ENCODE measurements around the gene CEP68. TPM values are rescaled to one million over a fixed set of nuclear protein-coding genes. Genes with fewer than 3 reads are reported as not detected.

Gene CEP68
- total RNA-seq, 4 donors from 2014 or later: 19.8 to 34.1 (median 27.5) TPM

- Histone ChIP-seq H3K4me1 (no peaks in the 10 kb centered on the region), H3K36me3 (no peaks in the 10 kb centered on the region), H3K27me3 (no peaks in the 10 kb centered on the region), H3K27ac (no peak overlapping the region), H3K9me3 (no peaks in the 10 kb centered on the region), H3K4me3 (replicated peaks in 1 of 3) (no peak overlapping the region)
- no peak for TF ChIP-seq POLR2A (IDR thresholded peaks at IDR 0.05)
- TF ChIP-seq, protein P1, sequence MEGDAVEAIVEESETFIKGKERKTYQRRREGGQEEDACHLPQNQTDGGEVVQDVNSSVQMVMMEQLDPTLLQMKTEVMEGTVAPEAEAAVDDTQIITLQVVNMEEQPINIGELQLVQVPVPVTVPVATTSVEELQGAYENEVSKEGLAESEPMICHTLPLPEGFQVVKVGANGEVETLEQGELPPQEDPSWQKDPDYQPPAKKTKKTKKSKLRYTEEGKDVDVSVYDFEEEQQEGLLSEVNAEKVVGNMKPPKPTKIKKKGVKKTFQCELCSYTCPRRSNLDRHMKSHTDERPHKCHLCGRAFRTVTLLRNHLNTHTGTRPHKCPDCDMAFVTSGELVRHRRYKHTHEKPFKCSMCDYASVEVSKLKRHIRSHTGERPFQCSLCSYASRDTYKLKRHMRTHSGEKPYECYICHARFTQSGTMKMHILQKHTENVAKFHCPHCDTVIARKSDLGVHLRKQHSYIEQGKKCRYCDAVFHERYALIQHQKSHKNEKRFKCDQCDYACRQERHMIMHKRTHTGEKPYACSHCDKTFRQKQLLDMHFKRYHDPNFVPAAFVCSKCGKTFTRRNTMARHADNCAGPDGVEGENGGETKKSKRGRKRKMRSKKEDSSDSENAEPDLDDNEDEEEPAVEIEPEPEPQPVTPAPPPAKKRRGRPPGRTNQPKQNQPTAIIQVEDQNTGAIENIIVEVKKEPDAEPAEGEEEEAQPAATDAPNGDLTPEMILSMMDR (IDR thresholded peaks at IDR 0.05): no peak
- no peak for DNase-seq
- 94% methylated on average over 7 of the region's 7 CpGs for WGBS, 2 donors
- intact Hi-C loops (cut with DNase I): no loop called here
Observed at GRCh38 chr2:65044097-65044735, 12.0 kb upstream of the CEP68 start.

GRCh38 chr2:65045651-65046050, 10.6 kb upstream of the CEP68 start:
- Histone ChIP-seq H3K27me3 (no peaks in the 10 kb centered on the region), H3K9me3 (no peaks in the 10 kb centered on the region), H3K4me1 (no peaks in the 10 kb centered on the region), H3K4me3 (replicated peaks in 1 of 3) (no peak overlapping the region), H3K36me3 (no peaks in the 10 kb centered on the region), H3K27ac (no peak overlapping the region)
- WGBS, 2 donors: 61 to 68% methylated on average over 8 to 10 of the region's 10 CpGs
- peak in 1 of 2 donors; percentile 20 for DNase-seq
- intact Hi-C loops (cut with DNase I): no loop called here
- TF ChIP-seq POLR2A (IDR thresholded peaks at IDR 0.05): no peak
- TF ChIP-seq, protein P1 (IDR thresholded peaks at IDR 0.05): no peak

DNA sequence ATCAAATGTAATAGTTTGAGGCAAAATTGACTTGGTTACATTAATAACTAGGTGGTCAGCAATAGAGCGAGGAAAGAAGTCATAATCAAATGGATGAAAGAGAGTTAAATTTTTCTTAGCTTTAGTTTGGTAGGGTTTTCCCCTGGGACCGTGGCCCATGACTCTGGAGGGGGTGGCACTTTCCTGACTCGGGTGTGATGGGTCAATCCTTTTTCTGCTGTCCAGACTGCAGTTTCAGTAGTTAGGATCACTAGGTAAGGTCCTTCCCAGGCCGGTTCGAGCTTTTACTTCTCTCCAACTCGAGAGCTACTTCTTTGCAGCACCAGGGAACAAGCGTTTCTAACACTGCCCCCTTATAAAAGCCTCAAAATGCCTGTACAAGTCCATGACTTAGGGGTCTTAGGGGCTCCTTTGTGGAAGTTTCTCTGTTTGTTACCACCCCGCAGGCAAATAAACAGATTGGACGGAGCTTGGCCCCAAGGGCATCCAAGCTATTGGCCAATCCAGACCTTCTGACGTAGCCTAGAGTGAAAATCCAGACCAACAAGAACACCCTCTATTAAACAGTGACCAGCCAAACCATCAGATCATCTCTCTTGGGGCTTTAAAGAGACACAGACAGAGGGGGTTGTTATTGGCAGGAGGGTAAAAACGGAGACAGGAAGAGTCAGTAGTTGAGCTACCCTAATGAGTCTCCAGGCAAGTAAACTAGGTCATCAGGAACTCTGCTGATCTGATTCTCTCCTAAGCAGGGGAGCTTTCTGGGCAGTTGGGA, 9.4 kb upstream of the CEP68 start:
- no peak for DNase-seq
- WGBS, 2 donors: 81 to 84% methylated on average over 11 of the region's 11 CpGs
- Histone ChIP-seq H3K36me3 (no peaks in the 10 kb centered on the region), H3K27ac (no peak overlapping the region), H3K9me3 (no peaks in the 10 kb centered on the region), H3K4me3 (replicated peaks in 1 of 3) (no peak overlapping the region), H3K4me1 (no peaks in the 10 kb centered on the region), H3K27me3 (no peaks in the 10 kb centered on the region)
- TF ChIP-seq, protein P1 (IDR thresholded peaks at IDR 0.05): no peak
- no peak for TF ChIP-seq POLR2A (IDR thresholded peaks at IDR 0.05)
- intact Hi-C loops (cut with DNase I): no loop called here

DNA sequence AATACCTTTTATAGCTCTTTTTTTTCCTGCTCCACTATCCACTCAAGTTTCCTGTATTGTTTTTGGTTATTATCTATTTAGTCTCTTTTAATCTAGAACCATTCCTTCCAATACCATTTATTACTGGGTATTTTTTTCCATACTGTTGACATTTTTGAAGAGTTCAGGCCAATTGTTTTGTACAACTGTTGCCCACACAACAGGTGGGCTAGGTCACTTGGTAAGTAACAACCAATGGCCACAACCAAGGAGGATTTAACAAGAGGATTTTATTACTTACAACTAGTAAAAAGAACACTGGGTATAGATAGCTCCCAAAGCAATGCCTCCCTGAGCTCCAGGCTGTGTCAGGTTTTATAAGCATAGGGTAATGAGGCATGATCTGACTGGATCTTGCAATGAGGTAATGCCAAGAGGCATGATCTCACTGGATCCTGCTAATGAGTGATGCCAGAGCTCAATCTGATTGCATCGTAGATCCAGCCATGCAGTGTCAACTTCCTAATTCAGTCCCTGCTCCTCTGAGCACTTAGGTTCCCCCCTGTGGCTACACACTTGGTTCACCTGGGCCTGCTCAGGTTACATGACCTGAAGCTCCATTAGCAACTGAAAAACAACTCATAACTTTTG, 7.1 kb upstream of the CEP68 start:
- Histone ChIP-seq H3K27ac (no peak overlapping the region), H3K4me1 (no peaks in the 10 kb centered on the region), H3K36me3 (no peaks in the 10 kb centered on the region), H3K27me3 (no peaks in the 10 kb centered on the region), H3K4me3 (replicated peaks in 1 of 3) (no peak overlapping the region), H3K9me3 (no peaks in the 10 kb centered on the region)
- no peak for TF ChIP-seq POLR2A (IDR thresholded peaks at IDR 0.05)
- TF ChIP-seq, protein P1 (IDR thresholded peaks at IDR 0.05): no peak
- 76 to 100% methylated on average over 1 of the region's 1 CpG for WGBS, 2 donors
- no peak for DNase-seq
- intact Hi-C loops (cut with DNase I): no loop called here

GRCh38 chr2:65050931-65051330, 5.3 kb upstream of the CEP68 start:
- H3K4me3 ChIP-seq (replicated peaks in 1 of 3): no peak overlapping the region
- no peaks in the 10 kb centered on the region for H3K36me3 ChIP-seq
- WGBS, 2 donors: 82 to 98% methylated on average over 3 of the region's 3 CpGs
- H3K9me3 ChIP-seq: no peaks in the 10 kb centered on the region
- TF ChIP-seq, protein P1 (IDR thresholded peaks at IDR 0.05): no peak
- TF ChIP-seq POLR2A (IDR thresholded peaks at IDR 0.05): no peak
- H3K27me3 ChIP-seq: no peaks in the 10 kb centered on the region
- H3K4me1 ChIP-seq: peaks cover 0 to 4% of the 10 kb centered on the region in 2 donors
- intact Hi-C loops (cut with DNase I): no loop called here
- no peak overlapping the region for H3K27ac ChIP-seq
- no peak for DNase-seq
